GM12878 (cell line): ENCODE measurements around the gene CCDC102B.

Experiments
- CTCF ChIP-seq, 3 experiments: IDR thresholded peaks in 2 of 3; conservative IDR thresholded peaks in 1 of 3; 2 replicates each; pipeline ENCODE4 v1.5.1; 2011; ENCODE audit warnings: low read depth in 3 of 3, low read length in 3 of 3, mild to moderate bottlenecking in 3 of 3, control low read depth in 2 of 3, moderate library complexity in 2 of 3, inconsistent platforms in 1 of 3, mixed read lengths in 1 of 3; ENCODE audit not compliant: control insufficient read depth in 2 of 3, insufficient read depth in 1 of 3; ENCODE audit errors: extremely low read depth in 1 of 3
- EZH2 ChIP-seq: IDR thresholded peaks from 2 replicates; pipeline ENCODE4 v1.6.1; 2012; ENCODE audit warnings: low read depth, mild to moderate bottlenecking, control low read depth, inconsistent platforms, low read length, borderline replicate concordance; ENCODE audit not compliant: control insufficient read depth
- HDAC6 ChIP-seq: fragments of 200-600 bp; sonication (generic); IDR thresholded peaks from one replicate; pipeline ENCODE4 v1.8.0; 2017; ENCODE audit warnings: antibody characterized with exemption; ENCODE audit not compliant: unreplicated experiment
- JUND ChIP-seq: IDR thresholded peaks from 2 replicates; pipeline ENCODE4 v1.6.1; 2012; ENCODE audit warnings: low read depth, mild to moderate bottlenecking, low read length, improper control_type of control experiment, moderate library complexity
- MAX ChIP-seq: IDR thresholded peaks from 2 replicates; pipeline ENCODE4 v1.6.1; 2012; ENCODE audit warnings: low read depth, low read length, improper control_type of control experiment
- MXI1 ChIP-seq: fragments of 150-350 bp; IDR thresholded peaks from 2 replicates; pipeline ENCODE4 v1.6.1; 2011; ENCODE audit warnings: low read depth, mild to moderate bottlenecking, inconsistent platforms, low read length, improper control_type of control experiment
- POLR2A ChIP-seq: IDR thresholded peaks from 2 replicates; pipeline ENCODE4 v1.6.1; 2011; ENCODE audit warnings: low read depth, mild to moderate bottlenecking, low read length
- POLR2AphosphoS5 ChIP-seq: IDR thresholded peaks from 2 replicates; pipeline ENCODE4 v1.6.1; 2011; ENCODE audit warnings: mild to moderate bottlenecking, low read length, inconsistent platforms
- RAD21 ChIP-seq: IDR thresholded peaks from 2 replicates; pipeline ENCODE4 v1.6.1; 2011; ENCODE audit warnings: mild to moderate bottlenecking, low read depth, low read length, moderate library complexity; ENCODE audit not compliant: insufficient read depth
- RB1 ChIP-seq: fragments of 450-650 bp; formaldehyde crosslinking; IDR thresholded peaks from 2 replicates; pipeline ENCODE4 v1.6.1; 2017; ENCODE audit warnings: mild to moderate bottlenecking, borderline replicate concordance
- SIN3A ChIP-seq: IDR thresholded peaks from 2 replicates; pipeline ENCODE4 v1.6.1; 2012; ENCODE audit warnings: low read depth, low read length, improper control_type of control experiment
- TCF7 ChIP-seq: IDR thresholded peaks from 2 replicates; pipeline ENCODE4 v1.6.1; 2014; ENCODE audit warnings: antibody characterized with exemption, borderline replicate concordance
- TF ChIP-seq, protein P1 (sequence below): IDR thresholded peaks from 2 replicates; pipeline ENCODE4 v1.6.1; 2011; ENCODE audit warnings: low read depth, low read length, improper control_type of control experiment, borderline replicate concordance
- TF ChIP-seq, protein P2 (sequence below): IDR thresholded peaks from 2 replicates; pipeline ENCODE4 v1.6.1; 2011; ENCODE audit warnings: mild to moderate bottlenecking, low read depth, low read length, moderate library complexity; ENCODE audit not compliant: insufficient replicate concordance

DNA sequence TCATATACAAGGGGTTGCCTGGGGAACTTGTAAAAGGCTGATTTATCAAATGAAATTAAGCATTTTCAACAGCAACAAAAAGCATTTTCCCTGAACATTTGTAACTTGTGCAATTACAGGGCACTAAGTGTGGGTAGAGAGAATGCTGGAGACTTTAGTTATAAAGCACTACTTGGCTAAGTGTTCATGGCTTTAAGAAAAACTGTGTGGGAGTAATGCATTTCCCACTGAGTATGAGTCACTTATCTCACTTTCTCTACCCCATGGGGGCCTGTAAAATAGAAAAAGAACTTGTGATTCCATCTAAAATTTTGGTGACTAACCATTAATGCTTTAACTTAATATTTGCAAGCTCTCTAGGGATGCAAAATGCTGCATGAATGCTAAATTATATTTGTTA, 193.4 kb downstream of the CCDC102B start:
- TF ChIP-seq CTCF (IDR thresholded peaks at IDR 0.05 in 2 of 3, conservative IDR thresholded peaks at IDR 0.05 in 1 of 3; ENCODE audit: control insufficient read depth in 2 of 3, extremely low read depth in 1 of 3, insufficient read depth in 1 of 3, low read depth in 3 of 3, low read length in 3 of 3) = no peak
- no peak for TF ChIP-seq MXI1
- TF ChIP-seq RB1 = no peak
- no peak for TF ChIP-seq POLR2A
- no peak for TF ChIP-seq MAX
- no peak for TF ChIP-seq EZH2
- no peak for TF ChIP-seq HDAC6
- TF ChIP-seq POLR2AphosphoS5 = no peak
- TF ChIP-seq, protein P1, sequence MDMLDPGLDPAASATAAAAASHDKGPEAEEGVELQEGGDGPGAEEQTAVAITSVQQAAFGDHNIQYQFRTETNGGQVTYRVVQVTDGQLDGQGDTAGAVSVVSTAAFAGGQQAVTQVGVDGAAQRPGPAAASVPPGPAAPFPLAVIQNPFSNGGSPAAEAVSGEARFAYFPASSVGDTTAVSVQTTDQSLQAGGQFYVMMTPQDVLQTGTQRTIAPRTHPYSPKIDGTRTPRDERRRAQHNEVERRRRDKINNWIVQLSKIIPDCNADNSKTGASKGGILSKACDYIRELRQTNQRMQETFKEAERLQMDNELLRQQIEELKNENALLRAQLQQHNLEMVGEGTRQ = no peak
- TF ChIP-seq, protein P2, sequence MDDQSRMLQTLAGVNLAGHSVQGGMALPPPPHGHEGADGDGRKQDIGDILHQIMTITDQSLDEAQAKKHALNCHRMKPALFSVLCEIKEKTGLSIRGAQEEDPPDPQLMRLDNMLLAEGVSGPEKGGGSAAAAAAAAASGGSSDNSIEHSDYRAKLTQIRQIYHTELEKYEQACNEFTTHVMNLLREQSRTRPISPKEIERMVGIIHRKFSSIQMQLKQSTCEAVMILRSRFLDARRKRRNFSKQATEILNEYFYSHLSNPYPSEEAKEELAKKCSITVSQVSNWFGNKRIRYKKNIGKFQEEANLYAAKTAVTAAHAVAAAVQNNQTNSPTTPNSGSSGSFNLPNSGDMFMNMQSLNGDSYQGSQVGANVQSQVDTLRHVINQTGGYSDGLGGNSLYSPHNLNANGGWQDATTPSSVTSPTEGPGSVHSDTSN = no peak
- TF ChIP-seq TCF7 = no peak
- TF ChIP-seq SIN3A = no peak
- TF ChIP-seq JUND = no peak
- TF ChIP-seq RAD21 = no peak
